GM23338 (cell line): ENCODE data around the gene RAB40C. TPM values are rescaled to one million over a fixed set of nuclear protein-coding genes. Genes with fewer than 3 reads are reported as not detected.

Experiments used
- ATAC-seq: fragments of 200-7000 bp; cut with Tn5 transposase; 3 replicates; pipeline ENCODE4 v1.9.1; 2020
- DNase-seq: peaks from one replicate; pipeline ENCODE4 v3.0.0-alpha.2; 2015; ENCODE audit warnings: low spot score
- H2AFZ ChIP-seq: fragments of 200-600 bp; sonication (generic); 2 replicates; pipeline ENCODE4 v1.8.0; 2016; ENCODE audit warnings: antibody characterized with exemption, mild to moderate bottlenecking, moderate library complexity
- H3F3A ChIP-seq: fragments of 200-600 bp; sonication (generic); replicated peaks from 2 replicates; pipeline ENCODE4 v1.8.0; 2017; ENCODE audit warnings: antibody characterized with exemption, mixed run types, low read depth
- H3K27ac ChIP-seq: fragments of 200-600 bp; sonication (generic); 2 replicates; pipeline ENCODE4 v1.6.1; 2016; ENCODE audit warnings: low read depth
- H3K27me3 ChIP-seq: fragments of 200-600 bp; sonication (generic); 2 replicates; pipeline ENCODE4 v1.8.0; 2016; ENCODE audit warnings: mild to moderate bottlenecking, mixed run types, moderate library complexity; ENCODE audit not compliant: insufficient read depth
- H3K36me3 ChIP-seq: fragments of 200-600 bp; sonication (generic); 2 replicates; pipeline ENCODE4 v1.8.0; 2016; ENCODE audit warnings: mild to moderate bottlenecking; ENCODE audit not compliant: insufficient read depth
- H3K4me1 ChIP-seq: fragments of 200-600 bp; sonication (generic); 2 replicates; pipeline ENCODE4 v1.8.0; 2016; ENCODE audit warnings: mild to moderate bottlenecking, moderate library complexity; ENCODE audit not compliant: insufficient read depth
- H3K4me2 ChIP-seq: fragments of 200-600 bp; sonication (generic); 2 replicates; pipeline ENCODE4 v1.7.1; 2017; ENCODE audit warnings: mixed run types
- H3K4me3 ChIP-seq: fragments of 200-600 bp; sonication (generic); 2 replicates; pipeline ENCODE4 v1.6.1; 2016; ENCODE audit warnings: mixed run types
- H3K79me2 ChIP-seq: fragments of 200-600 bp; sonication (generic); replicated peaks from 2 replicates; pipeline ENCODE4 v1.8.0; 2017; ENCODE audit warnings: mild to moderate bottlenecking; ENCODE audit not compliant: insufficient read depth
- H3K9me2 ChIP-seq: fragments of 200-600 bp; sonication (generic); 2 replicates; pipeline ENCODE4 v1.8.0; 2017; ENCODE audit not compliant: insufficient read depth
- H4K20me1 ChIP-seq: fragments of 200-600 bp; sonication (generic); replicated peaks from 2 replicates; pipeline ENCODE4 v1.8.0; 2017; ENCODE audit warnings: mild to moderate bottlenecking; ENCODE audit not compliant: insufficient read depth
- H3K27ac Mint-ChIP-seq: 2 replicates; pipeline ENCODE4 v1.8.0; 2020; ENCODE audit warnings: inconsistent platforms, mild to moderate bottlenecking, moderate library complexity, mixed read lengths
- H3K27me3 Mint-ChIP-seq: 3 replicates; pipeline ENCODE4 v1.8.0; 2022; ENCODE audit warnings: low read depth, mild to moderate bottlenecking, moderate library complexity, mixed read lengths, inconsistent platforms; ENCODE audit not compliant: insufficient read depth, poor library complexity
- H3K36me3 Mint-ChIP-seq: 3 replicates; pipeline ENCODE4 v1.8.0; 2021; ENCODE audit warnings: low read depth, mild to moderate bottlenecking, inconsistent platforms, moderate library complexity, mixed read lengths
- H3K4me1 Mint-ChIP-seq: 3 replicates; pipeline ENCODE4 v1.8.0; 2020; ENCODE audit warnings: mild to moderate bottlenecking, inconsistent platforms, mixed read lengths
- H3K4me3 Mint-ChIP-seq: 3 replicates; pipeline ENCODE4 v1.8.0; 2021; ENCODE audit warnings: moderate library complexity, mild to moderate bottlenecking, inconsistent platforms, mixed read lengths
- H3K9me3 Mint-ChIP-seq: 3 replicates; pipeline ENCODE4 v1.8.0; 2020; ENCODE audit warnings: moderate library complexity, mild to moderate bottlenecking, inconsistent platforms, mixed read lengths
- EZH2 ChIP-seq: fragments of 200-600 bp; sonication (generic); IDR thresholded peaks from one replicate; pipeline ENCODE4 v1.8.0; 2017; ENCODE audit warnings: antibody characterized with exemption, mild to moderate bottlenecking, low read depth; ENCODE audit not compliant: unreplicated experiment
- NANOG ChIP-seq: IDR thresholded peaks from 2 replicates; pipeline ENCODE4 v1.6.1; 2016; ENCODE audit warnings: antibody characterized with exemption, borderline replicate concordance
- STAT1 ChIP-seq: IDR thresholded peaks from one replicate; pipeline ENCODE4 v1.6.1; 2016; ENCODE audit warnings: antibody characterized with exemption; ENCODE audit not compliant: unreplicated experiment
- ZNF331 ChIP-seq: fragments of 250-450 bp; sonication (Bioruptor Pico); IDR thresholded peaks from 2 replicates; pipeline ENCODE4 v1.5.0; 2020; ENCODE audit warnings: low read depth, mild to moderate bottlenecking, moderate library complexity
- polyA plus RNA-seq: library from polyadenylated mRNA; unstranded; fragments of >200 nt; fragmentation: Nextera tagmentation; extraction: Ambion mirVana; gene quantifications from 2 replicates; pipeline ENCODE4 v1.2.1, GENCODE V29; 2016
- total RNA-seq: library from RNA; depleted of rRNA; stranded (reverse); fragments of >200 nt; shearing (Covaris generic); gene quantifications from 2 replicates; pipeline ENCODE4 v1.2.3, GENCODE V29; 2014
- TF ChIP-seq, protein P1 (sequence below): IDR thresholded peaks from 2 replicates; pipeline ENCODE4 v1.6.1; 2016; ENCODE audit warnings: antibody characterized with exemption
- TF ChIP-seq, protein P2 (sequence below): IDR thresholded peaks from one replicate; pipeline ENCODE4 v1.6.1; 2018; ENCODE audit warnings: antibody characterized with exemption; ENCODE audit not compliant: unreplicated experiment
- TF ChIP-seq, protein P3 (sequence below), 2 experiments: fragments of 200-600 bp in 1 of 2; sonication (generic) in 1 of 2; conservative IDR thresholded peaks; 2 replicates each; pipeline versions ENCODE4 v1.5.1 to v1.6.1; 2016 to 2017; ENCODE audit warnings: antibody characterized with exemption in 2 of 2, low read depth in 2 of 2, mild to moderate bottlenecking in 2 of 2, moderate library complexity in 1 of 2
- TF ChIP-seq, protein P4 (sequence below): fragments of 250-450 bp; sonication (Bioruptor Pico); IDR thresholded peaks from 2 replicates; pipeline ENCODE4 v1.5.0; 2020; ENCODE audit warnings: mild to moderate bottlenecking, moderate library complexity

Gene RAB40C
- total and polyA plus RNA-seq, 2 experiments from 2014 or later: 11.2 to 24.6 TPM

DNA sequence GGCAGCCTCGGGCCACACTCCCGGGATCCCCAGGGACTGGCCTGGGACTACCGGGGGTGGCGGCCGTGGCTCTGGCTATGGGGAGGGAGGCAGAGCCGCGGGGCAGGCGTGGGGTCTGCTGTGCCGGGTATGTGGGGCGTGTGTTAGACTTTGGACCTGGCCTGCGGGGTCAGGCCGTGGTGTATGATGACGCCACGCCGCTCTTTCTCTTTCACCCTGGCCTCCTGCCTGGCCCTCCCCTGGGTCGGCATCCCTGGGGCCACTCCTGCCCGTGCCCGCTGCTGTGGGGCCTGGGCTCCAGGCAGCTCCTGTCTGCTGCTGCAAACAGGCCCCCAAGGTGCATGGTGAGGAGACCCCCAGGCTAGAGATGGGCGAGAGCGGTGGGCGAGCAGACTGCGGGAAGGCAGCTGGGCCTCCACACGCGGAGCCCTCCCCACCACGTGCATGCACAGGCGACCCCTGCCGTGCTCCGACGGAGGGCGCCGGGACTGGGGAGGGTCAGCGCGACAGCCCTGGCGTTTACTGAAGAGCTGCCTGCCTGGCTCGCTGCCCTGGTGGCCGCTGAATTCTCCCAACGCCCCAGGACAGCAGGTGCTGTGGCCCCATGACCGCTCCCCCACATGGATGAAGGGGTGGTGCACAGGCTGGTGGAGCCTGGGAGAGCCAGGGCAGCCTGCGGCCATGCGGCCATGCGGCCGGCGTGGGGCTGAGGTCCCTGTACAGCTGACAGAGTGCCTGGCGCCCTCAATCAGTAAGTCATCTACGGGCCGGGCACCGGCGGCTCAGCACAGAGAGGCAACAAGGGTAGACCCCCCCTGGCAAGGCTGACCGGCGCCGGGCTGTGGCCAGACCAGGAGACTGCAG, 46.3 kb upstream of the RAB40C start:
- H3K4me2 ChIP-seq: no peak overlapping the region

More for the DNA sequence above, 46.3 kb upstream of the RAB40C start:
- H3K79me2 ChIP-seq: peaks cover 27% of the 10 kb centered on the region
- H3K27ac ChIP-seq: no peak overlapping the region
- Mint-ChIP-seq H3K4me3 (no peak overlapping the region), H3K9me3 (peaks cover 4% of the 10 kb centered on the region; the same call in 1 of the 3 replicates), H3K27me3 (peaks cover 2% of the 10 kb centered on the region), H3K27ac (no peak overlapping the region), H3K36me3 (no peaks in the 10 kb centered on the region), H3K4me1 (no peaks in the 10 kb centered on the region)
- H3K4me3 ChIP-seq: no peak overlapping the region
- peaks cover 8% of the 10 kb centered on the region; the same call in 1 of the 2 replicates for H4K20me1 ChIP-seq
- H3K27me3 ChIP-seq: no peaks in the 10 kb centered on the region
- TF ChIP-seq, protein P1, sequence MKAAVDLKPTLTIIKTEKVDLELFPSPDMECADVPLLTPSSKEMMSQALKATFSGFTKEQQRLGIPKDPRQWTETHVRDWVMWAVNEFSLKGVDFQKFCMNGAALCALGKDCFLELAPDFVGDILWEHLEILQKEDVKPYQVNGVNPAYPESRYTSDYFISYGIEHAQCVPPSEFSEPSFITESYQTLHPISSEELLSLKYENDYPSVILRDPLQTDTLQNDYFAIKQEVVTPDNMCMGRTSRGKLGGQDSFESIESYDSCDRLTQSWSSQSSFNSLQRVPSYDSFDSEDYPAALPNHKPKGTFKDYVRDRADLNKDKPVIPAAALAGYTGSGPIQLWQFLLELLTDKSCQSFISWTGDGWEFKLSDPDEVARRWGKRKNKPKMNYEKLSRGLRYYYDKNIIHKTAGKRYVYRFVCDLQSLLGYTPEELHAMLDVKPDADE: no peak
- no peak for TF ChIP-seq STAT1
- TF ChIP-seq, protein P2, sequence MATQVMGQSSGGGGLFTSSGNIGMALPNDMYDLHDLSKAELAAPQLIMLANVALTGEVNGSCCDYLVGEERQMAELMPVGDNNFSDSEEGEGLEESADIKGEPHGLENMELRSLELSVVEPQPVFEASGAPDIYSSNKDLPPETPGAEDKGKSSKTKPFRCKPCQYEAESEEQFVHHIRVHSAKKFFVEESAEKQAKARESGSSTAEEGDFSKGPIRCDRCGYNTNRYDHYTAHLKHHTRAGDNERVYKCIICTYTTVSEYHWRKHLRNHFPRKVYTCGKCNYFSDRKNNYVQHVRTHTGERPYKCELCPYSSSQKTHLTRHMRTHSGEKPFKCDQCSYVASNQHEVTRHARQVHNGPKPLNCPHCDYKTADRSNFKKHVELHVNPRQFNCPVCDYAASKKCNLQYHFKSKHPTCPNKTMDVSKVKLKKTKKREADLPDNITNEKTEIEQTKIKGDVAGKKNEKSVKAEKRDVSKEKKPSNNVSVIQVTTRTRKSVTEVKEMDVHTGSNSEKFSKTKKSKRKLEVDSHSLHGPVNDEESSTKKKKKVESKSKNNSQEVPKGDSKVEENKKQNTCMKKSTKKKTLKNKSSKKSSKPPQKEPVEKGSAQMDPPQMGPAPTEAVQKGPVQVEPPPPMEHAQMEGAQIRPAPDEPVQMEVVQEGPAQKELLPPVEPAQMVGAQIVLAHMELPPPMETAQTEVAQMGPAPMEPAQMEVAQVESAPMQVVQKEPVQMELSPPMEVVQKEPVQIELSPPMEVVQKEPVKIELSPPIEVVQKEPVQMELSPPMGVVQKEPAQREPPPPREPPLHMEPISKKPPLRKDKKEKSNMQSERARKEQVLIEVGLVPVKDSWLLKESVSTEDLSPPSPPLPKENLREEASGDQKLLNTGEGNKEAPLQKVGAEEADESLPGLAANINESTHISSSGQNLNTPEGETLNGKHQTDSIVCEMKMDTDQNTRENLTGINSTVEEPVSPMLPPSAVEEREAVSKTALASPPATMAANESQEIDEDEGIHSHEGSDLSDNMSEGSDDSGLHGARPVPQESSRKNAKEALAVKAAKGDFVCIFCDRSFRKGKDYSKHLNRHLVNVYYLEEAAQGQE: no peak
- TF ChIP-seq, protein P3, sequence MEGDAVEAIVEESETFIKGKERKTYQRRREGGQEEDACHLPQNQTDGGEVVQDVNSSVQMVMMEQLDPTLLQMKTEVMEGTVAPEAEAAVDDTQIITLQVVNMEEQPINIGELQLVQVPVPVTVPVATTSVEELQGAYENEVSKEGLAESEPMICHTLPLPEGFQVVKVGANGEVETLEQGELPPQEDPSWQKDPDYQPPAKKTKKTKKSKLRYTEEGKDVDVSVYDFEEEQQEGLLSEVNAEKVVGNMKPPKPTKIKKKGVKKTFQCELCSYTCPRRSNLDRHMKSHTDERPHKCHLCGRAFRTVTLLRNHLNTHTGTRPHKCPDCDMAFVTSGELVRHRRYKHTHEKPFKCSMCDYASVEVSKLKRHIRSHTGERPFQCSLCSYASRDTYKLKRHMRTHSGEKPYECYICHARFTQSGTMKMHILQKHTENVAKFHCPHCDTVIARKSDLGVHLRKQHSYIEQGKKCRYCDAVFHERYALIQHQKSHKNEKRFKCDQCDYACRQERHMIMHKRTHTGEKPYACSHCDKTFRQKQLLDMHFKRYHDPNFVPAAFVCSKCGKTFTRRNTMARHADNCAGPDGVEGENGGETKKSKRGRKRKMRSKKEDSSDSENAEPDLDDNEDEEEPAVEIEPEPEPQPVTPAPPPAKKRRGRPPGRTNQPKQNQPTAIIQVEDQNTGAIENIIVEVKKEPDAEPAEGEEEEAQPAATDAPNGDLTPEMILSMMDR (conservative IDR thresholded peaks at IDR 0.05; ENCODE audit: low read depth in 2 of 2): no peak; a peak in 1 of 4 replicates
- TF ChIP-seq EZH2: no peak
- TF ChIP-seq, protein P4, sequence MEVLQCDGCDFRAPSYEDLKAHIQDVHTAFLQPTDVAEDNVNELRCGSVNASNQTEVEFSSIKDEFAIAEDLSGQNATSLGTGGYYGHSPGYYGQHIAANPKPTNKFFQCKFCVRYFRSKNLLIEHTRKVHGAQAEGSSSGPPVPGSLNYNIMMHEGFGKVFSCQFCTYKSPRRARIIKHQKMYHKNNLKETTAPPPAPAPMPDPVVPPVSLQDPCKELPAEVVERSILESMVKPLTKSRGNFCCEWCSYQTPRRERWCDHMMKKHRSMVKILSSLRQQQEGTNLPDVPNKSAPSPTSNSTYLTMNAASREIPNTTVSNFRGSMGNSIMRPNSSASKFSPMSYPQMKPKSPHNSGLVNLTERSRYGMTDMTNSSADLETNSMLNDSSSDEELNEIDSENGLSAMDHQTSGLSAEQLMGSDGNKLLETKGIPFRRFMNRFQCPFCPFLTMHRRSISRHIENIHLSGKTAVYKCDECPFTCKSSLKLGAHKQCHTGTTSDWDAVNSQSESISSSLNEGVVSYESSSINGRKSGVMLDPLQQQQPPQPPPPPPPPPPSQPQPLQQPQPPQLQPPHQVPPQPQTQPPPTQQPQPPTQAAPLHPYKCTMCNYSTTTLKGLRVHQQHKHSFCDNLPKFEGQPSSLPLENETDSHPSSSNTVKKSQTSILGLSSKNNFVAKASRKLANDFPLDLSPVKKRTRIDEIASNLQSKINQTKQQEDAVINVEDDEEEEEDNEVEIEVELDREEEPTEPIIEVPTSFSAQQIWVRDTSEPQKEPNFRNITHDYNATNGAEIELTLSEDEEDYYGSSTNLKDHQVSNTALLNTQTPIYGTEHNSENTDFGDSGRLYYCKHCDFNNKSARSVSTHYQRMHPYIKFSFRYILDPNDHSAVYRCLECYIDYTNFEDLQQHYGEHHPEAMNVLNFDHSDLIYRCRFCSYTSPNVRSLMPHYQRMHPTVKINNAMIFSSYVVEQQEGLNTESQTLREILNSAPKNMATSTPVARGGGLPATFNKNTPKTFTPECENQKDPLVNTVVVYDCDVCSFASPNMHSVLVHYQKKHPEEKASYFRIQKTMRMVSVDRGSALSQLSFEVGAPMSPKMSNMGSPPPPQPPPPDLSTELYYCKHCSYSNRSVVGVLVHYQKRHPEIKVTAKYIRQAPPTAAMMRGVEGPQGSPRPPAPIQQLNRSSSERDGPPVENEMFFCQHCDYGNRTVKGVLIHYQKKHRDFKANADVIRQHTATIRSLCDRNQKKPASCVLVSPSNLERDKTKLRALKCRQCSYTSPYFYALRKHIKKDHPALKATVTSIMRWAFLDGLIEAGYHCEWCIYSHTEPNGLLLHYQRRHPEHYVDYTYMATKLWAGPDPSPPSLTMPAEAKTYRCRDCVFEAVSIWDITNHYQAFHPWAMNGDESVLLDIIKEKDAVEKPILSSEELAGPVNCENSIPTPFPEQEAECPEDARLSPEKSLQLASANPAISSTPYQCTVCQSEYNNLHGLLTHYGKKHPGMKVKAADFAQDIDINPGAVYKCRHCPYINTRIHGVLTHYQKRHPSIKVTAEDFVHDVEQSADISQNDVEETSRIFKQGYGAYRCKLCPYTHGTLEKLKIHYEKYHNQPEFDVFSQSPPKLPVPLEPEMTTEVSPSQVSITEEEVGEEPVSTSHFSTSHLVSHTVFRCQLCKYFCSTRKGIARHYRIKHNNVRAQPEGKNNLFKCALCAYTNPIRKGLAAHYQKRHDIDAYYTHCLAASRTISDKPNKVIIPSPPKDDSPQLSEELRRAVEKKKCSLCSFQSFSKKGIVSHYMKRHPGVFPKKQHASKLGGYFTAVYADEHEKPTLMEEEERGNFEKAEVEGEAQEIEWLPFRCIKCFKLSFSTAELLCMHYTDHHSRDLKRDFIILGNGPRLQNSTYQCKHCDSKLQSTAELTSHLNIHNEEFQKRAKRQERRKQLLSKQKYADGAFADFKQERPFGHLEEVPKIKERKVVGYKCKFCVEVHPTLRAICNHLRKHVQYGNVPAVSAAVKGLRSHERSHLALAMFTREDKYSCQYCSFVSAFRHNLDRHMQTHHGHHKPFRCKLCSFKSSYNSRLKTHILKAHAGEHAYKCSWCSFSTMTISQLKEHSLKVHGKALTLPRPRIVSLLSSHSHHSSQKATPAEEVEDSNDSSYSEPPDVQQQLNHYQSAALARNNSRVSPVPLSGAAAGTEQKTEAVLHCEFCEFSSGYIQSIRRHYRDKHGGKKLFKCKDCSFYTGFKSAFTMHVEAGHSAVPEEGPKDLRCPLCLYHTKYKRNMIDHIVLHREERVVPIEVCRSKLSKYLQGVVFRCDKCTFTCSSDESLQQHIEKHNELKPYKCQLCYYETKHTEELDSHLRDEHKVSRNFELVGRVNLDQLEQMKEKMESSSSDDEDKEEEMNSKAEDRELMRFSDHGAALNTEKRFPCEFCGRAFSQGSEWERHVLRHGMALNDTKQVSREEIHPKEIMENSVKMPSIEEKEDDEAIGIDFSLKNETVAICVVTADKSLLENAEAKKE (CRISPR knock-in tag): no peak
- TF ChIP-seq ZNF331: no peak
- TF ChIP-seq NANOG: no peak
- no peak for DNase-seq
- no peaks in the 10 kb centered on the region for H3K9me2 ChIP-seq
- H3K4me1 ChIP-seq: no peaks in the 10 kb centered on the region
- no peaks in the 10 kb centered on the region for H3K36me3 ChIP-seq
- no peaks in the 10 kb centered on the region for H3F3A ChIP-seq
- no peak overlapping the region for H2AFZ ChIP-seq
- ATAC-seq: no peak
